Middle frontal gyrus (tissue), 1 donor: ENCODE data around the gene LAMB4.

Source experiments
- DNase-seq: peaks from one replicate; pipeline ENCODE4 v3.0.0-alpha.2; 2015; ENCODE audit warnings: low spot score; ENCODE audit errors: extremely low spot score

Gene LAMB4

DNA sequence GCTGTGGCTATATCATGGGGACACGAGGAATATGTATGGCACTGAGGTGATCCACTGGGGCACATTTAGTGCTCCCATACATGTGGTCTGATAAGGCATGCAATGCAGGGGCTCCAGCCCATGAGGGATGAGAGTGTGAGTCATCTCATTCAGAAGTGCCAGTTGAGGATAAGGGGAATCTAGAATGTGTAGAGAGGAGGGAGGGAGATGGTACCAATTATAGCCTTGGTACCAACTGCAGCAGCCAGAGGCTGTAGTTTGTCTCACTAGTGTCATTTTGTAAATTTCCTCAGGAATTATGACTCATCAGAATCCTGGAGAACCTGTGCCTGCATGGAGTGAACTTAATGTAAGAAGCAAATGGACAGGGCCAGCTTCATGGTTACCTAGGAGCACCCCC is 46.2 kb downstream of the LAMB4 start:
- DNase-seq = peak; percentile 45

DNA sequence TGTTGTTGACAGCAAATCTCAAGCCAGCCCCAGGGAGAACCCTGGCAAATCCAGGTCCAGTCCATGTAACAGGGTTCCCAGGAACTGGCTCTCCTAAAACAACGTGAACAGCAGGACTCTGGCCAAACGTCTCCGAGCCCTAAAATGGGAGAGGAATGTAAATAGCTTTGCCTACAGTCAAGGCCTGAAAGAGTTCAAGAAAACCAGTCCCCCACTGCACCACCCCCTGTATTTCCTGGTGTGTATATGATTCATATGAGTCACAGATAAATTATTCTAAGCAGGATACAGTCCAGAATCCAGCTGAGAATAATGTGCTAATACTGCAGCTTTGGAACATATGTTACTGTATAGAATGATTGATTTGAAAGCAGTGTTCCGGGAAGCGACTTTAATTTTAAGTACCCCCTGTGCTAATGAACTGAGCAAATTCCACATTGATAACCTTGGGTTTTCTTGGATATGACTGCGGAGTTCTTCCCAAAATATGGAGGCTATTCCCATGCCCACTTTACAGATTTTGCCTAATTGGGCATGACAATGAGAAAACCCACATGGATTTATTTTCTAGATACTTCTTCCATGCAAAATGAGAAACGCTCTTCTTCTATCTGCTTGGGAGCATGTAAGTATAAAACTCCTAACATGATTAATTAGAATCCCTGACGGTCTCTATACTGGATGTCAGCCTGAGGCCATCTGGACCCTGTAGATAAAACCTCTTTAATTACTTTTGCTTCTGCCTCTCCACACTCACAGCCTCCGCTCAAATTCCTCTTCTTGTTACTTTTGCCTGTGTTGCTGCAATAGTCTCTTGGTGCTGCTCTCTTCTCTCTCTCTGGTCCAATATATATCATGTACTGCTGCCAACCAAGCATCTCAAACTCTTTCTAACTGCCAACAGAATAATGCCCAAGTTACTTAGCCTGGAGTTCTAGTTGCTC is 50.2 kb downstream of the LAMB4 start:
- no peak for DNase-seq

DNA sequence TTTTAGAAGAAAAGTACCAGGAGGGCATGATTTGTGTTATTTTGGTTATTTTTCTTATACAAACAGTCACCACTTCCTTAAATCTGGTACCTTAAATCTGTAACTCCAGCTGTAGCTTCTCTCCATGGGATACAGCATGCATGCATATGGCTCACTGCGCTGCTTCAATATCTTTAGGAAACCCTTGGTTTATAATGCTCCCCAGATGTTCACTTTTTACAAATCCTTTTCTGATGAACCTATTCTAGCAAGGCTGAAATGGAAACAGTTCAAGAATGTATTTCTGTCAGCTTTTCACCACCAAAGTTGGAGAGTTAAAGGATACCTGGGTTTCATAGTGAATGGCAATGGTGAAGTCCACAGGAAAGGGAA is 50.9 kb downstream of the LAMB4 start:
- DNase-seq = no peak

DNA sequence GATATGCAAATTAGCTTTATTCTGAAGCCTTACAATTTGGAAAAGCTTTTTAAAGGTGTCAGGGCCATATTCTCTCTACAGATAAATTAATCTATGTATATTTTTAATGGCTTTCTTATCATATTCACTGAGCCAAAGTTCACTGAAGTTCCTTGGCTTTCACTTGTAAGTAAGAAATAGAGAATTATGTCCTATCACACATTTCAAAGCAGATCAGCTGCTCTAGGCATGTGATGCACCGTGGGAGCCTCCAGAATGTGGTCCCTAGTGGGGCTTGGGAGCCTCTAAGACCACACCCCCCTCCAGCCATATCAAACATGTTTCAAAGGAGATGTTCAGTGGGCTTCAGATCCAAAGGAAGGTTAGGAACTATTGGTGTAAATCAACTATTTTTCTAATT is 51.5 kb downstream of the LAMB4 start:
- no peak for DNase-seq

DNA sequence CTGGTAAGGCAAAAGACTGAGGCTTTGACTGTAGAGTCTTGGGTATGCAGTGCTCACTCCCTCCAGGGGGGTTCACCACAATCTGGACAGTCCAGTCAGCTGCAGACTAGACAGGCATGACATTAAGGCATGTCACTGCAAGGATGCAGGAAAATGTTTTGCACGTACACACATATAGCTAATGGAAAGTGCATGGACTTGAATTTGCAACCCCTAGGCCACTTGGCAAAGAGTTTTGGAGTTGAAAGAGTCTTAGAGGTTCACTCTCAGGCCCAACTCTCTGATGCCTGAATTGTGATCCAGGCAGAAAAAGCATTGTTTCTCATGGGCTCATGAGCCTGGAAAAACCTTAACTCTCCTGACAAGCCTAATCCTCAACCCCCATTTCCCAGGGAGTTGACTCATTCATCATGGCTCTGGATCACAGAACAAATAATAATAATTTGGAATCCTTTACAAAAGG is 51.9 kb downstream of the LAMB4 start:
- no peak for DNase-seq

DNA sequence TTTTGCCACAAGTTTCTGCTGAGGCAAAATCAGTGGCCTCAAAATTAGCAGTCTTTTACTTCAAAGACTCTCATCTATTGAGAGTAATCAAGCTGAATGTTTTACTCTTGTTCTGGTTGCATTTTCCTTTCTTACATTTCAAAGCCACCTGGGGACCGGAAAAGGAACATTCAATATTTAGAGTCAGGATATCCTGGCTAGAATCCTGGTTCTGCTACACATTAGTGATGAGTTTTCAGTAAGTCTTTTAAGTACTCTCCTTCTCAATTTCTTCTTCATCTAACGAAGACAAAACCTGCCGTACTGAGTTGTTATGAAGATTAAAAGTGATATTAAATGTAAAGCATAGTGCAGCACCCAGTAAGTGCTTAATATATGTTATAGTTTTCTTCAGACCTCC is 52.5 kb downstream of the LAMB4 start:
- DNase-seq = no peak

DNA sequence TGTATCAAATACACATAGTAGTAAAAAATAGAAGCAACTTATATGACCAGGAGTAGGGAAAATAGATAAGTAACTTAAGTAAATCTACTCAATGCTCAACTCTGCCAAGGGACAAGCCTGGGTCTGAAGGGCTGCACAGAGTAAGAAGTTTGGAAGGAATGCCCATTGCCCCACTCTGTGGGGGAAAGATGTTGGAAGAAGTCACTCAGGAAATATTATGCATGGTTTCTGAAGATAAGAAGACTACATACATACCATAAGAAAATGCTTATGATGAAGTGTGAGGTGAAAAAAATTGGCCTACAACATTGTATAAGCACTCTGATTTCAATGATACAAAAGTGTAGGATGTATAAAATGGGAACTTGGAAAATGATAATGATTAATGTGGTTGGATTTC is 54.0 kb downstream of the LAMB4 start:
- no peak for DNase-seq

DNA sequence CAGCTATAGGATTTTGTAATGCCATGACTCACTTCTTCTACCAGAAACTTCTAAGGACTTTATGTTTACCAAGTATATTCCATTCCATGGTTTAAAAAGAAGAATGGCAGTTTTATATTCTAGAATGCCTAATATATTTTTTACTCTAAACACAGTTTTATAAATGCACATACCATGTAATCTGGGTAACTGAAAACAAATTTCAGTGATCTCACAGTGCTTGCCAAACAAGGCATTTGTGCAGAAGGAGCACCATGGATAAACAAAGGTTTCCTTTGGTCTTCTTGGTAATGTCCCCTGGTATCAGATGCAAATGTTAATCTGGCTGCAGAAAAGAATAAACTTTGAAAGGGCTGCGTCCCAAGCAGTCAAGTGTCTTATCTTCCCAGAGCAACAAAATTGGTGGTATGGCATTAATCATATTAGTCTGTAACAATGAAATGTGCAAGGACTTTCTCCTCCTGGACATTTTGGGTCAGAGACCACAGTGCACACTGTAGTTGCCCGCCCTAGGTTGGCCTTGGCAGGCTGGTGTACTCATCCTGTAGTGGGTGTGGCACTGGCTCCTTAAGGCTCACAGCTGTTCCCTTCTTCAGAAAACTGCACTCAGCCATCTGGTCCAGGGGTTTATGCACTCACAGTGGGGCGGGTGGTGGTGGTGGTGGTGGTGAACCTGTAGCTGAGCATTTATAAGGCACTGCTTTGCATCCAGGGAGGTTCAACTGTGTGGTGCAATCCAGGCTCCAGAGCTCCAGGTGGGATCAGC is 56.7 kb downstream of the LAMB4 start:
- DNase-seq = no peak

DNA sequence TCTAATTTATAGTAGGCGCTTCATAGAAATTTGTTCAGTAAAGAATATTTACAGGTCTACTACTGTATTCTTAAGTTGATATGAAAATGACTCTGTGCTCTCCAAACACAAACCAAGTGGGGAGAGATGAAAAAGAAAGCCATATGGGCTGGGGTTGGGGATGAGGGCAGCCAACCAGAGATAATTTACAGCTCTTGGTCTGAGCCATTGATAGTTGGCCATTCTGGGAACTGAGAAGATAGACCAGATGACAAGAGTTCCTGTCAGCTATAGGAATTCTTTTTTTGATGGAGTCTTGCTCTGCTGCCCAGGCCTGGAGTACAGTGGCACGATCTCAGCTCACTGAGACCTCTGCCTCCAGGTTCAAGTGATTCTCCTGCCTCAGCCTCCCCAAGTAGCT is 57.4 kb downstream of the LAMB4 start:
- no peak for DNase-seq

DNA sequence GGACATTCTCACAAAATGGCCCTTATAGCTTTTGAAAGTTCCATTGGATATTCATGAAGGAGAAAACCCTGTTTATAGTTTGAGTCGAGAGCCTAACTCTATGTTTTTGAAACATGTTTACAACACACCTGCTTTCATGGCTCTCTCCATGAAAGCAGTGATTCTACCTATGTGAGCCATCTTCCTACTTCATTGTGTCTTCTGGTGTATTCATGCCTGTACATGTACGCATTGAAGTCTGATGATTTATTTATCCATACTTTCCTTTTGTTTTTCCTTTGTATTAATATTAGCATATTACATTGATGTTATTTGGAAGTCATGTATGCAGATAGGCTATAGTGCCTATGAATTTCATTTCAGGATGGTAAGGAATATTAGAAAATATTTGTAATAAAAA is 58.0 kb downstream of the LAMB4 start:
- no peak for DNase-seq

DNA sequence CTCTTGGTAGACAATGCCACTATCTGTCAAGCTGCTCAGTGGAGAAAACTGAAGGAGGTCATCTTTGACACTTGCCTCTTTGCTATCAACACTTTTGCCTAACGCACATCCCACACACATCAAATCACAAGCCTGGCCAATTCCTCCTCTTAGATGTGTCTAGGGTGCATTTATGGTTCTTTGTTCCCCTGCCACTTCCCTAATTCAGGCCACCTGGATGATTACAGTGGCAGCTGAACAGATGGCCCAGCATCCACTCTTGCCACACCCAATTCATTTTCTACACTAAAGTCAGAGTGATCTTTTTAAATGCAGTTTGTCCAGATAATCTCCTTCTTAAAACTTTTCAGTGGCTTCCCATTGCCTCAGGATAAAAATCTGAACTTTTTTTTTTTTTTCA is 58.6 kb downstream of the LAMB4 start:
- DNase-seq = no peak

DNA sequence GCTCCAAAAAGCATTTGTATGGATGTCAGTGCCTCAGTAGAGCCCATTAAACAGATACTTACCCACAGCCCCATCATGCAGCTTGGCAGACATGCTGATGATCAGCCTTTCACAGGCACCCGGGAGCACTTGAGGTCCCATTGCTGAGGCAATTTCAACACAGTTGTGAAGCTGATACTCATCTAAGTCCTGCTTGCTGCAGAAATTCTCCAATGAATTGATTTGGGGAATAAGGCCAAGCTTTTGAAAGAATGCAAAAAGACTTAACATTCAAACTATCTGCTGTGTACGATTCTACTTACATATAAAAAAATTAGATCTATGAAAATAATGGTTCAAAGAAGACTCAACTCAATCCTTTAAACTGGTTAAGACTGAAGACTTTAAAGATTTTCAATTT is 60.5 kb downstream of the LAMB4 start:
- DNase-seq = no peak

DNA sequence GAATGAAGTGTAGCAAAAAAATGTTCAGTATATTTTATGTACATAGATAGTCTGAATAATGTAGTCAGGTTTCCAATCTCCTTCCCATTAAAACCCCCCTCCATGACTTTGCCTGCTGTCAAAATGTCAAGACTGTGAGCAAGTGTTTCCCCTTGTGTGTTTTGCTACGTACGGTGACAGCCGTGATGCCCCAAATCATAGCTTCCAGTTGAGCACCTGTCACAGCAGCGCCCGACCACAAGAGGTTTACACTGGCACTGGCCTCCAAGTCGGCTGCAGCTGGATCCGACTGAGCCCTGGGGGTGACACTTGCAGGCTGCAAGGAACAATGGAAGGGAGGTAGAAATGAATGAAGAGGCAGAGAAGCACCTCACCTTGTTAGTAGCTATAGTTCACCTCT is 62.3 kb downstream of the LAMB4 start:
- DNase-seq = no peak

DNA sequence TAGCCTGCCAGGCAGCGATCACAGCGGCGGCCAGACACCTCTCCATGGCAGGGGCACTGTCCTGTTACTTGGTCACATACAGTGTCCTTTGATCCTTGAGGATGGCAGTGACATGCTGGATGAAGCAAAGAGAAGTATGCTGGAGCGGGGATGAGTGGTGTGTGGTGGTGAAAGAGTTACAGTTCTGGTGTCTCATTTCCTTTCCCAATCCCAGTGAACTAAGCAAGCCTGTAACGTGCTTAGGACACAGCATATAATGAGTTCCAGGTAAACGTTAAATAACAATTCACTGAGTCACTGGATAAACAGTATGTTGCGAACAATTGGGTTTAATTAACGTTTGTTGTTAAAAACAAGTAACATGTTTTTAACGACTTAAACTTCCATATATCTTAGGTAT is 63.7 kb downstream of the LAMB4 start:
- no peak for DNase-seq

DNA sequence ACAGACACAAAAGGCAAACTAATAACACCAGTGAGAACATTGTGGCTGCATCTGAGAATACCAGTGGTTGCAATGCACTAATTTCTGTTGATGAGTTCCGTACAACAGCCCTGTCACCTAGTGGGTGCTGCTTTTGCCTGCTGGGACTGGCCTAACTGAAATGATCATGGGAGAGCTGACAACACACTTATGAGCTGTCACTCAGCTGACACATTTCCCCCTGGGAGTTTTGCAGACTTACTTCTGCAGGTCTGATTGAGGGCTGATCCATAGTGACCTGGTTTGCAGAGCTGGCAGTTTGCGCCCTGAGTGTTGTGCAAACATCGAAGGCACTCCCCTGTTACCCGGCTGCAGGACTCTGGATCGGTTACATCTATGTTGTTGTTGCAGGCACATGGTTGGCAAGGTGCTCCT is 66.6 kb downstream of the LAMB4 start:
- no peak for DNase-seq

DNA sequence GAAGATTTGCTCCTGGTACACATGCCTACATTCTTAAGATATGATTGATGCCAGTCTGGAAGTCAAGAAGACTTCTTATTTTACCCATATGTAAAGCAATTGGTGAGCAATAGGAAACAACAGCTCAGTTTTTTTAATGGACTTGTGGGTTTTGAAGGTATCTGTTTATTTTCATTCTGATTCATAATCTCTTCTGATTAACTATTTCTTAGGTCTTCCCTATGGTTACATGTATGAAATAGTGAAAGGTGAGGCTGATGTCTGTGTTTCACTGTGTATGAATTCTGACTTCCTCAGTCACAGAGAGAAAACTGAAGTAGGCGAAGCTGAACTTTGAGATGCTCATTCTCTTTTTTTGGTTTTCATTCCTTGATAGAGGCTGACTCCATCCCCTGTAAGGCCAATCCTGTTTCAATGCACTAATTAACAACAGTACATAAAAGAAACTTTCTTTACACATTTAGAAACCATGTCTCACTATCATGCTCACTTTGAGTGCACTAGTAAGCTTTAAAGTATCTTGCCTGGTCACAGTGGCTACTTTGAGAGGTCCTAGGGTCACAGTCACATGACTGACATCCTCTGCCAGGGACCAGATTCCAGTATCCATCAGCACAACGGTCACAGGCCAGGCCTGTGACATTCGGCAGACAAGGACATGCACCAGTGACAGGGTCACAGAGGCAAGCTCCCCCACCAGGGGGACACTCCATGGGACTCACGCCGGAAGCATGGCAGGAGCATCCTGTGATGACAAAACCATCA is 67.7 kb downstream of the LAMB4 start:
- no peak for DNase-seq

DNA sequence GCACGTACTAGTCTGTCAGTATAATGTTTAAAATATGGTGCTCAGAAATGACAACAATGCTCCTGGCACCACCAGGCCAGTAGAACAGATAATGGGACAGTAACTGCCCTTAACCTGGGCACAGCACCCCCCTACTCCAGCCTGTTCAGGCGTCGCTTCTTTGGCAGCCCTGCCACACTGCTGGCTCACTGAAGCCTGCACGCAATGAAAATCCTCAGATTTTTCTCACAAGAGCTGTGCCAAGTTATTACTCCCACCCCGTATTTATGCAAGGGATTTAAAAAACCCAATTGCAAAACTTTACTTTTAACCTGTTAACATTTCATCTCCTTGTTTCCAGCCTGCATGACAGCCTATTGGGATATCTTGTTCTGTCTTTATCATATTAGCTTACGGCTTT is 70.6 kb downstream of the LAMB4 start:
- DNase-seq = no peak

DNA sequence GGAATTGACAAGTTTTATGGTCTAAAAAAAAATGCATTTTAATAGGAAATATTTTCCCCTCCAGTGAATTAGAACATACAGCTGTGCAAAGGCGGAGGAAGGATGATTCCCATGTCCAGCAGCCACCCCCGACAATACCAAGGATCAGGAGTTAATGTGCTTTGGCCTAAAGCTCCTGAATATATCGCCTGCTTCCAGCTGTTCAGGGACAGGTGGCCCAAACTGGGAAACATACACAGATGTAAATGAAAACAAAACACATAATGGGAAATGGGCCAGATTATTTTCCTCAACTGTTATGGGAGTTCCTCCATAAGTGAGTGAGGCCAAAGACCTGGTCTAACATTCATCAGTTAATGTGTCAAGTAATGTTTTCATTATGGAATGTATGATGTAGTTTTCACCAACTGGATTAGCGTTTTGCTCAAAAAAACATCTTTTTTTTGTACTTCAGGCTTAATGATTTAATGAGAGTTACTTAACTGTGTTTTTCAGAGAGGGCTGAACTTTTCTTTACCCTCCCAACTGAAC is 72.1 kb downstream of the LAMB4 start:
- no peak for DNase-seq

DNA sequence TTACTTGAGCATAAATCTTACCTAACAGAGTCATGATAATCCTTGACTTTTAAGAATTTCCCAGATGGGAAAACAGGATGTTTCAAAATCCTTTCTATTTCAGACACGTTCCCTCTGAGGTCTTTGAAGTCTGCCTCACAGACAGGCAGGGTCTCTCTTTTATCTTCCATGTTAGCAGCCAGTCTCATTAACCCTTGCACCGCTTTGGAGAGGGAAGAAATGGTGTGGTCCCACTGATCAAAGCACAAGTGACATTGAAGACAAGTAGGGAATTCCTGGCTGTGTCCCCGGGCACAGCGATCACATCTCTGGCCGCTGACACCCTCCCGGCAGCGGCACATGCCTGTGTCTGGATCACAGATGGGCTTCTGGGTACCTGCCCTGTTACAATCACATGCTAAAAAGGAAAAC is 74.5 kb downstream of the LAMB4 start:
- DNase-seq = no peak

DNA sequence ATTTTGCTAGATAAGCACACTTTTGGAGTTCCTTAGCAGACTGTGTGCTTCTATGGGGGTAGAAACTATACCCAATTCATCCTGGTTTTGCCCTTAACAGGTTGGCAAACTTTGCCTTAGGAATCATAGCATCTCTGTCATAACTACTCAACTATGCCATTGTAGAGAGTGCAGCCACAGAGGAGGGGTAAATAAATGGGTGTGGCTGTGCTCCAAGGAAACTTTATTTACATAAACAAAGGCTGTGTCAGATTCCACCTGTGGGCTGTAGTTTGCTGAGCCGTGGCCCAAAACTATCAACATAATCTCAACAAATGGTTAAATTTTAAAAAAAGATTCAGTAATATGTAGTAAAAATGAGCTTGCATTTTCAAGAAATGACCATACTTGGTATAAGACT is 75.6 kb downstream of the LAMB4 start:
- DNase-seq = no peak

DNA sequence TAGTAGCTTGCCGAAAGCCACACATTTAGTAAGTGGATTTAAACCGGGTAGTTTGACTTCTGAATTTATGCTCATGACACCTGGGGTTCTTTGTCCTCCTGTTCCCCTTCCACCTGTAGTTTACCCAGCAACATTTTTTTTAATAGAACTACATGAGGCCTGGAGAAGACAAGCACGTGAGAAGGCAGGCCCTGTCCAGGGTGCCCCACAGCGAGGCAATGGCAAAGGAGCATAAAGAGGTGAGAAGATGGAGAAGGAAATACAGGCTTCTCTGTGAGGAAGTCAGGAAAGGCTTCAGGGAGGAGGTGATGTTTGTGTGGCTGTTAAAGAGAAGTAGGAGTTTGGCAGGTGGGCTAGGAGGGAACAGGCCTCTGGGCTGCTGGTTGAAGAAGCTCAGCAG is 76.9 kb downstream of the LAMB4 start:
- no peak for DNase-seq

DNA sequence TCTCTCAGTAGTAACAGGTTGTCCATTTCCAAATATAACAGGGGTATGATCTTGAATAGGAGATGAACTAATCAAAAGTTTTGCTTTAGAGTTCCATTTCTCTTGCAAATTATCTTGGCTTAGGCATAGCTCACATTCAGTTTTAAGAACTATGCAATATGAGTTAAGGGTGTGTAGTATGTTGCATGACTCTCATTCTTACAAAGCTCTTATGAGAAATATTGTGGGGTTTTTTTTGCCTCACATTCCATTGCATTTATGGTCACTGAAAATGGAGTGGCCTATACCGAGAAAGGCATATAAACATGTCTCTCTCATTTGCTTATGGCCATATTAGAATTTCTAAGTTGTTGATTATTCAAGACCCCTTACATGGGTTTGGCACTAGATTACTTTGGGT is 78.7 kb downstream of the LAMB4 start:
- DNase-seq = no peak
